GM12873 (cell line): Measurements from ENCODE around the gene CDH6.
A peak's percentile ranks its signal among the peaks of the same experiment; 100 is the strongest.

Source experiments
- CTCF ChIP-seq: IDR thresholded peaks from 2 replicates; pipeline ENCODE4 v1.5.1; 2012; ENCODE audit warnings: low read depth, mild to moderate bottlenecking, moderate library complexity, low read length, control low read depth; ENCODE audit not compliant: insufficient read depth; ENCODE audit errors: missing control alignments

Gene CDH6

GRCh38 chr5:31269259-31269658 is 75.8 kb downstream of the CDH6 start:
- no peak for TF ChIP-seq CTCF

- TF ChIP-seq CTCF: peak; percentile 56
Observed at GRCh38 chr5:31270396-31270795, 76.9 kb downstream of the CDH6 start.

GRCh38 chr5:31271567-31271966 is 78.1 kb downstream of the CDH6 start:
- no peak for TF ChIP-seq CTCF

GRCh38 chr5:31273161-31273560 is 79.7 kb downstream of the CDH6 start:
- TF ChIP-seq CTCF: no peak

- TF ChIP-seq CTCF: no peak
Observed at GRCh38 chr5:31273631-31274378, 80.3 kb downstream of the CDH6 start.

- no peak for TF ChIP-seq CTCF
Observed at GRCh38 chr5:31280210-31280609, 86.7 kb downstream of the CDH6 start.

- TF ChIP-seq CTCF: no peak
Observed at GRCh38 chr5:31283326-31283725, 89.8 kb downstream of the CDH6 start.
